ENCODE results near the gene NKX1-2. TPM values are rescaled to one million over a fixed set of nuclear protein-coding genes. Genes with fewer than 3 reads are reported as not detected.
A peak's percentile ranks its signal among the peaks of the same experiment; 100 is the strongest.

NKX1-2 gene
- total RNA-seq, 2 experiments from 2014 or later: not detected

GRCh38 chr10:124408357-124408756, 41.5 kb downstream of the NKX1-2 start:
- CTCF ChIA-PET (ENCODE audit: unreplicated experiment): no interaction called here

DNA sequence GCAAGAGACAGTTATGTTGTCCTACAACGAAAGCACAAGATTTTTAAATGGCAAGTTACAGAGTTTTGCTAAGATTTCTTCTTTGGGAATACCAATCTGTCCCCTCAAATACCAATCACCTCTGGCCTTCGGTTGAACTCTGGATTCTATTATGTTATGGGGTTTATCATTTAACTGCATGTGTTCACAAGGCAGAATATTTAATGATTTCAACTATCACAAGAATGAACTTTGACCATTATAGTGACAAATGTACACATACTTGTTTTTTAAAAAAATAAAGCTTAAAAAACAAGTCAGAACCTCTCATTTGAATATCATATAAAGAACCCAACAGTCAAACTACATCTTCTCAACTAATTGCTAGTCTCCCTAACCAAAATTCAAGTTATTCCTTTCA, 42.4 kb downstream of the NKX1-2 start:
- peaks cover 12% of the 10 kb centered on the region; the same call in 1 of the 2 replicates for H3K36me3 ChIP-seq (ENCODE audit: insufficient read depth, low read length)
- H3K9me2 ChIP-seq (ENCODE audit: insufficient read depth, low read length): no peaks in the 10 kb centered on the region
- ChIA-PET CTCF (ENCODE audit: unreplicated experiment) (no interaction called here), POLR2A (interaction anchor here (1.1 kb wide), 1 partner anchor 265 kb away, joined by 4 read pairs; no protein-coding TSS in a partner anchor)
- H3K4me3 ChIP-seq (ENCODE audit: low read depth, low read length, poor library complexity, severe bottlenecking): no peak overlapping the region
- intact Hi-C loops (cut with micrococcal nuclease; ENCODE audit: unreplicated experiment): loop anchor here (10.0 kb wide), 1 partner anchor 823 kb away; no protein-coding TSS in a partner anchor
- TSS peak; percentile 53 for BruUV-seq (replicated peaks)
- H4K20me1 ChIP-seq (ENCODE audit: insufficient read depth, low read length): no peaks in the 10 kb centered on the region
- peaks cover 12% of the 10 kb centered on the region for H3K4me1 ChIP-seq (ENCODE audit: insufficient read depth, low read length, poor library complexity, severe bottlenecking)
- H2AFZ ChIP-seq (ENCODE audit: low read length): no peak overlapping the region
- no peak for DNase-seq (ENCODE audit: low spot score)
- no peak overlapping the region for H3K4me2 ChIP-seq (ENCODE audit: low read length)
- no peaks in the 10 kb centered on the region for H3K9me3 ChIP-seq (ENCODE audit: low read length)
- H3K79me2 ChIP-seq (ENCODE audit: insufficient read depth, low read depth, low read length): no peaks in the 10 kb centered on the region
- H3K27ac ChIP-seq (ENCODE audit: low read depth, low read length, poor library complexity, severe bottlenecking): no peak overlapping the region
- TF ChIP-seq, protein P1, sequence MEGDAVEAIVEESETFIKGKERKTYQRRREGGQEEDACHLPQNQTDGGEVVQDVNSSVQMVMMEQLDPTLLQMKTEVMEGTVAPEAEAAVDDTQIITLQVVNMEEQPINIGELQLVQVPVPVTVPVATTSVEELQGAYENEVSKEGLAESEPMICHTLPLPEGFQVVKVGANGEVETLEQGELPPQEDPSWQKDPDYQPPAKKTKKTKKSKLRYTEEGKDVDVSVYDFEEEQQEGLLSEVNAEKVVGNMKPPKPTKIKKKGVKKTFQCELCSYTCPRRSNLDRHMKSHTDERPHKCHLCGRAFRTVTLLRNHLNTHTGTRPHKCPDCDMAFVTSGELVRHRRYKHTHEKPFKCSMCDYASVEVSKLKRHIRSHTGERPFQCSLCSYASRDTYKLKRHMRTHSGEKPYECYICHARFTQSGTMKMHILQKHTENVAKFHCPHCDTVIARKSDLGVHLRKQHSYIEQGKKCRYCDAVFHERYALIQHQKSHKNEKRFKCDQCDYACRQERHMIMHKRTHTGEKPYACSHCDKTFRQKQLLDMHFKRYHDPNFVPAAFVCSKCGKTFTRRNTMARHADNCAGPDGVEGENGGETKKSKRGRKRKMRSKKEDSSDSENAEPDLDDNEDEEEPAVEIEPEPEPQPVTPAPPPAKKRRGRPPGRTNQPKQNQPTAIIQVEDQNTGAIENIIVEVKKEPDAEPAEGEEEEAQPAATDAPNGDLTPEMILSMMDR (conservative IDR thresholded peaks at IDR 0.05; ENCODE audit: low read length): no peak
- TF ChIP-seq EZH2phosphoT487 (IDR thresholded peaks at IDR 0.05; ENCODE audit: borderline replicate concordance, low read depth, low read length): no peak

More at GRCh38 chr10:124408357-124408756, 41.5 kb downstream of the NKX1-2 start:
- H3K4me2 ChIP-seq (ENCODE audit: low read length): no peak overlapping the region
- H3K9me2 ChIP-seq (ENCODE audit: insufficient read depth, low read length): no peaks in the 10 kb centered on the region
- no peak for TF ChIP-seq EZH2phosphoT487 (IDR thresholded peaks at IDR 0.05; ENCODE audit: borderline replicate concordance, low read depth, low read length)
- TF ChIP-seq, protein P1 (conservative IDR thresholded peaks at IDR 0.05; ENCODE audit: low read length): no peak
- H3K27ac ChIP-seq (ENCODE audit: low read depth, low read length, poor library complexity, severe bottlenecking): no peak overlapping the region
- H3K4me3 ChIP-seq (ENCODE audit: low read depth, low read length, poor library complexity, severe bottlenecking): no peak overlapping the region
- no peaks in the 10 kb centered on the region for H3K9me3 ChIP-seq (ENCODE audit: low read length)
- intact Hi-C loops (cut with micrococcal nuclease; ENCODE audit: unreplicated experiment): loop anchor here (10.0 kb wide), 1 partner anchor 824 kb away; no protein-coding TSS in a partner anchor
- BruUV-seq (replicated peaks): no TSS peak
- H3K4me1 ChIP-seq (ENCODE audit: insufficient read depth, low read length, poor library complexity, severe bottlenecking): peaks cover 7% of the 10 kb centered on the region
- no peak overlapping the region for H2AFZ ChIP-seq (ENCODE audit: low read length)
- H4K20me1 ChIP-seq (ENCODE audit: insufficient read depth, low read length): no peaks in the 10 kb centered on the region
- POLR2A ChIA-PET: interaction anchor here (0.7 kb wide), 1 partner anchor 14 kb away, joined by 3 read pairs; no protein-coding TSS in a partner anchor
- no peak for DNase-seq (ENCODE audit: low spot score)
- peaks cover 4% of the 10 kb centered on the region; the same call in 1 of the 2 replicates for H3K36me3 ChIP-seq (ENCODE audit: insufficient read depth, low read length)
- H3K79me2 ChIP-seq (ENCODE audit: insufficient read depth, low read depth, low read length): no peaks in the 10 kb centered on the region

DNA sequence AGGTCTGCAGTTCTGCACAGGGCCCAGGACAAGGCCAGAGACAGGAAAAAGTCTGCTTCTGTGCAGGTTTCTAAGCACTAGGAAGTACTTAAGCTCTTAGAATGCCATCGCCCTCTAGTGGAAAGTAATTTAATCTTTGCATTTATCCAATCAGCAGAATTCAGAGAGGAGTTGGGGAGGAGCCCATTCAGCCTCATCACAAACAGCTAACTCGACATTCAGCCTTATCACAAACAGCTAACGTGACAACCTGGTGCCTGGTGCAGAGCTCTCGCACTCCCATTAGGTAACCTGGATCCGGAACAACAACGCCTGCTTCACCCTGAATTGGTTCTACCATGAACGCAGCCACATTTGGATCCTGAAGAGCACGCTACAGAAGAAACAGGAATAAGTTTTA, 46.3 kb downstream of the NKX1-2 start:
- H3K4me2 ChIP-seq (ENCODE audit: low read length): peak overlapping the region; percentile 25; the same call in 1 of the 2 replicates
- POLR2A ChIA-PET: interaction anchor here (0.8 to 1.4 kb wide), 3 partner anchors 10 to 297 kb away, joined by 3 to 8 read pairs (median 4); no protein-coding TSS in a partner anchor

More for the DNA sequence above, 46.3 kb downstream of the NKX1-2 start:
- DNase-seq (ENCODE audit: low spot score): peak; percentile 94
- BruUV-seq (replicated peaks): no TSS peak
- H4K20me1 ChIP-seq (ENCODE audit: insufficient read depth, low read length): no peaks in the 10 kb centered on the region
- no peaks in the 10 kb centered on the region for H3K79me2 ChIP-seq (ENCODE audit: insufficient read depth, low read depth, low read length)
- peaks cover 21% of the 10 kb centered on the region; the same call in 1 of the 2 replicates for H3K36me3 ChIP-seq (ENCODE audit: insufficient read depth, low read length)
- H2AFZ ChIP-seq (ENCODE audit: low read length): peak overlapping the region; percentile 97
- H3K4me1 ChIP-seq (ENCODE audit: insufficient read depth, low read length, poor library complexity, severe bottlenecking): peaks cover 12% of the 10 kb centered on the region
- TF ChIP-seq EZH2phosphoT487 (IDR thresholded peaks at IDR 0.05; ENCODE audit: borderline replicate concordance, low read depth, low read length): no peak
- TF ChIP-seq, protein P1 (conservative IDR thresholded peaks at IDR 0.05; ENCODE audit: low read length): peak; percentile 86
- intact Hi-C loops (cut with micrococcal nuclease; ENCODE audit: unreplicated experiment): loop anchor here (1.0 to 10.0 kb wide), 3 partner anchors 311 to 819 kb away; partner anchors contain the start of gene CHST15
- no peak overlapping the region for H3K4me3 ChIP-seq (ENCODE audit: low read depth, low read length, poor library complexity, severe bottlenecking)
- H3K9me2 ChIP-seq (ENCODE audit: insufficient read depth, low read length): no peaks in the 10 kb centered on the region
- H3K27ac ChIP-seq (ENCODE audit: low read depth, low read length, poor library complexity, severe bottlenecking): peak overlapping the region; percentile 44
- CTCF ChIA-PET (ENCODE audit: unreplicated experiment): interaction anchor here (0.5 to 1.0 kb wide), 4 partner anchors 9 to 135 kb away, joined by 3 to 4 read pairs (median 3); no protein-coding TSS in a partner anchor
- no peaks in the 10 kb centered on the region for H3K9me3 ChIP-seq (ENCODE audit: low read length)

Measured in OCI-LY7 (cell line).